Activated T-helper 17 cell treated with anti-CD3 and anti-CD28 coated beads, Interleukin-2, amount 50 U/mL, for 72 hours (primary cell): Measurements from ENCODE around the gene GJB3. TPM values are rescaled to one million over a fixed set of nuclear protein-coding genes. Genes with fewer than 3 reads are reported as not detected.

Source experiments
- ATAC-seq: fragments of 150-1000 bp; cut with Tn5 transposase; replicated peaks from 2 replicates; pipeline ENCODE4 v1.10.0; 2021; ENCODE audit warnings: mild to moderate bottlenecking, moderate library complexity
- H3K27ac Mint-ChIP-seq: one replicate; pipeline ENCODE4 v1.8.0; 2022; ENCODE audit warnings: mixed read lengths
- H3K27me3 Mint-ChIP-seq: one replicate; pipeline ENCODE4 v1.8.0; 2022; ENCODE audit warnings: mixed read lengths
- H3K36me3 Mint-ChIP-seq: one replicate; pipeline ENCODE4 v1.8.0; 2022; ENCODE audit warnings: low read depth, mild to moderate bottlenecking, mixed read lengths
- H3K4me1 Mint-ChIP-seq: one replicate; pipeline ENCODE4 v1.8.0; 2022; ENCODE audit warnings: mixed read lengths
- H3K4me3 Mint-ChIP-seq: one replicate; pipeline ENCODE4 v1.8.0; 2022; ENCODE audit warnings: mild to moderate bottlenecking, mixed read lengths
- H3K9me3 Mint-ChIP-seq: one replicate; pipeline ENCODE4 v1.8.0; 2022; ENCODE audit warnings: mixed read lengths
- total RNA-seq, 2 donors: library from RNA; stranded (reverse); gene quantifications; one replicate each; pipeline ENCODE4 v1.2.3, GENCODE V29; 2022

Gene GJB3
- total RNA-seq, 2 donors from 2014 or later: not detected

GRCh38 chr1:34786521-34787325, 5.7 kb downstream of the GJB3 start:
- no peaks in the 10 kb centered on the region for H3K36me3 Mint-ChIP-seq
- no peak overlapping the region for H3K27ac Mint-ChIP-seq
- peaks cover 11% of the 10 kb centered on the region for H3K4me1 Mint-ChIP-seq
- ATAC-seq: peak; percentile 86
- H3K9me3 Mint-ChIP-seq: no peaks in the 10 kb centered on the region
- H3K27me3 Mint-ChIP-seq: peaks cover 47% of the 10 kb centered on the region
- no peak overlapping the region for H3K4me3 Mint-ChIP-seq

- Mint-ChIP-seq H3K27ac (no peak overlapping the region), H3K27me3 (peaks cover 48% of the 10 kb centered on the region), H3K36me3 (no peaks in the 10 kb centered on the region), H3K4me1 (peaks cover 11% of the 10 kb centered on the region), H3K9me3 (no peaks in the 10 kb centered on the region), H3K4me3 (no peak overlapping the region)
- no peak for ATAC-seq
Observed at GRCh38 chr1:34787461-34788420, 6.7 kb downstream of the GJB3 start.

- Mint-ChIP-seq H3K9me3 (no peaks in the 10 kb centered on the region), H3K27me3 (peaks cover 27% of the 10 kb centered on the region), H3K4me3 (no peak overlapping the region), H3K36me3 (no peaks in the 10 kb centered on the region), H3K27ac (no peak overlapping the region), H3K4me1 (peaks cover 11% of the 10 kb centered on the region)
- ATAC-seq: no peak
Observed at GRCh38 chr1:34790985-34791384, 10.0 kb downstream of the GJB3 start.

GRCh38 chr1:34792424-34792823, 11.4 kb downstream of the GJB3 start:
- H3K27ac Mint-ChIP-seq: no peak overlapping the region
- no peaks in the 10 kb centered on the region for H3K36me3 Mint-ChIP-seq
- H3K27me3 Mint-ChIP-seq: peaks cover 22% of the 10 kb centered on the region
- peaks cover 12% of the 10 kb centered on the region for H3K4me1 Mint-ChIP-seq
- H3K4me3 Mint-ChIP-seq: peak overlapping the region; percentile 42
- H3K9me3 Mint-ChIP-seq: no peaks in the 10 kb centered on the region
- ATAC-seq: no peak

- H3K36me3 Mint-ChIP-seq: no peaks in the 10 kb centered on the region
- no peaks in the 10 kb centered on the region for H3K9me3 Mint-ChIP-seq
- no peak within 1 kb of the TSS for H3K27ac Mint-ChIP-seq
- no peak for ATAC-seq
- H3K4me3 Mint-ChIP-seq: peak within 1 kb of the TSS; percentile 42
- H3K27me3 Mint-ChIP-seq: peaks cover 22% of the 10 kb centered on the region
- peaks cover 10% of the 10 kb centered on the region for H3K4me1 Mint-ChIP-seq
Observed at GRCh38 chr1:34792868-34793727, 12.1 kb downstream of the GJB3 start, which contains the start of gene GJA4. GJA4 (plus strand) TSS chr1:34792999; CDS start chr1:34794214, 1,215 bp downstream.

- no peak overlapping the region for H3K4me3 Mint-ChIP-seq
- H3K36me3 Mint-ChIP-seq: no peaks in the 10 kb centered on the region
- H3K9me3 Mint-ChIP-seq: no peaks in the 10 kb centered on the region
- peaks cover 6% of the 10 kb centered on the region for H3K4me1 Mint-ChIP-seq
- H3K27ac Mint-ChIP-seq: no peak overlapping the region
- ATAC-seq: no peak
- H3K27me3 Mint-ChIP-seq: peaks cover 22% of the 10 kb centered on the region
Observed at GRCh38 chr1:34794001-34794789, 13.2 kb downstream of the GJB3 start.

- Mint-ChIP-seq H3K27ac (no peak overlapping the region), H3K4me1 (peaks cover 6% of the 10 kb centered on the region), H3K9me3 (no peaks in the 10 kb centered on the region), H3K4me3 (no peak overlapping the region), H3K36me3 (no peaks in the 10 kb centered on the region), H3K27me3 (peaks cover 21% of the 10 kb centered on the region)
- ATAC-seq: no peak
Observed at GRCh38 chr1:34794790-34795180, 13.8 kb downstream of the GJB3 start.

GRCh38 chr1:34795916-34796315, 14.9 kb downstream of the GJB3 start:
- no peaks in the 10 kb centered on the region for H3K9me3 Mint-ChIP-seq
- H3K27ac Mint-ChIP-seq: no peak overlapping the region
- H3K4me3 Mint-ChIP-seq: no peak overlapping the region
- ATAC-seq: no peak
- H3K27me3 Mint-ChIP-seq: peaks cover 11% of the 10 kb centered on the region
- H3K4me1 Mint-ChIP-seq: peaks cover 10% of the 10 kb centered on the region
- H3K36me3 Mint-ChIP-seq: no peaks in the 10 kb centered on the region

GRCh38 chr1:34796990-34797389, 16.0 kb downstream of the GJB3 start:
- Mint-ChIP-seq H3K36me3 (no peaks in the 10 kb centered on the region), H3K9me3 (no peaks in the 10 kb centered on the region), H3K27me3 (peaks cover 4% of the 10 kb centered on the region), H3K4me3 (no peak overlapping the region), H3K4me1 (peaks cover 10% of the 10 kb centered on the region), H3K27ac (no peak overlapping the region)
- ATAC-seq: peak; percentile 69

- ATAC-seq: peak; percentile 90
- Mint-ChIP-seq H3K27me3 (no peaks in the 10 kb centered on the region), H3K27ac (peak overlapping the region; percentile 51), H3K9me3 (no peaks in the 10 kb centered on the region), H3K4me3 (no peak overlapping the region), H3K36me3 (no peaks in the 10 kb centered on the region), H3K4me1 (peaks cover 10% of the 10 kb centered on the region)
Observed at GRCh38 chr1:34800214-34800613, 19.2 kb downstream of the GJB3 start.

GRCh38 chr1:34803770-34804169, 22.8 kb downstream of the GJB3 start:
- Mint-ChIP-seq H3K27ac (no peak overlapping the region), H3K36me3 (no peaks in the 10 kb centered on the region), H3K4me3 (no peak overlapping the region), H3K27me3 (no peaks in the 10 kb centered on the region), H3K9me3 (no peaks in the 10 kb centered on the region), H3K4me1 (peaks cover 4% of the 10 kb centered on the region)
- no peak for ATAC-seq

GRCh38 chr1:34806396-34806795, 25.4 kb downstream of the GJB3 start:
- no peak overlapping the region for H3K27ac Mint-ChIP-seq
- H3K9me3 Mint-ChIP-seq: peaks cover 9% of the 10 kb centered on the region
- H3K4me3 Mint-ChIP-seq: no peak overlapping the region
- no peaks in the 10 kb centered on the region for H3K27me3 Mint-ChIP-seq
- H3K36me3 Mint-ChIP-seq: no peaks in the 10 kb centered on the region
- no peak for ATAC-seq
- no peaks in the 10 kb centered on the region for H3K4me1 Mint-ChIP-seq

- Mint-ChIP-seq H3K27ac (no peak overlapping the region), H3K36me3 (no peaks in the 10 kb centered on the region), H3K4me3 (no peak overlapping the region), H3K4me1 (no peaks in the 10 kb centered on the region), H3K27me3 (no peaks in the 10 kb centered on the region), H3K9me3 (peaks cover 9% of the 10 kb centered on the region)
- ATAC-seq: no peak
Observed at GRCh38 chr1:34808051-34808810, 27.2 kb downstream of the GJB3 start.
